Measurements from ENCODE around the gene SV2B.

Gene SV2B

DNA sequence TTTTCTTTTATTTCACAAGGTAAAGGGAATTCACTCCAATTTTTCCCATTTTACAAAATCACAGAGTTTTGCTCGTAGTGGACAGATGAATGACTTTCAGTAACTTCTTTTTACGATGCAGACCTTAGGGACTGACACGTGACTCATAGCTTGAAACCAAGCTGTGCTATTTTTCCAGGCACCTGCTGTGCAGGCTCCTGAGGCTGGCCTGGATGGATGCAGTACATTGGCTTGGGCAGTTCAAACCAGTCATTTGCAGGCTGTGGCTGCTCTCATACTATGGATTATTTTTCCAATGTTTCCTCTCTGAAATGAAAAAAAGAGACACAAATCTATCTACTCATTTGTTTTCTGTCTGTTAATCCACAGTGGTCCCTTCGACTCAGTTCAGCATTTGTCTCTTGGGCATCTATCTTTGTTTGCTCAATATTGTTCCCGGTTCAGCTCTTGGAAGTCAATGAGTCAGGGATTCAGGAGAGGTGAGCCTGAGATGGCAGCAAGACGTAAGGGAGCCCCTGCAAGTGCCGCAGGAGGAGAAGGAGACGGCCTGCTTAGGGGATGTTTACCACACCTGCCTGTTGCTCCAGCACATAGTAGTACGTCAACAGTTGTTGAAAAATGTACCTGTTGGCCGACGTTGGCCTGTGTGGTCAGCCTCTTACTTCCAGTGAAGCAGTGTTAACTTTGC, 92.8 kb downstream of the SV2B start:
- DNase-seq: no peak

DNA sequence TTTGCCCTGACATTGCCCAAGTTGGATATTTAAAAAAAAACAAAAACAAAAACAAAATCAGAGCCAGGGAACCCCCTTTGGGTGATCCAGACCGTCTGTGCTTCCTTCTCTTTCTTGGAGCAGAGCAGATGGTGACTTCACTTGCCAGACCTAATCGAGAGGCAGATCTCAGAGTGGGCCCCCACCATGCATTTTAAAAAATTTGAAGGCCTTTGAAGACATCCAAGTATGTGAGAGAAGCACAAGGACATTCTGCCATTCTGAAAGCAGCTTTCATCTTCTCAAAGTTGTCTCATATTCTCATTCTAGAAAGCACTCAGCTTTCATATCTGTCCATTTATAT, 93.3 kb downstream of the SV2B start:
- no peak for DNase-seq

DNA sequence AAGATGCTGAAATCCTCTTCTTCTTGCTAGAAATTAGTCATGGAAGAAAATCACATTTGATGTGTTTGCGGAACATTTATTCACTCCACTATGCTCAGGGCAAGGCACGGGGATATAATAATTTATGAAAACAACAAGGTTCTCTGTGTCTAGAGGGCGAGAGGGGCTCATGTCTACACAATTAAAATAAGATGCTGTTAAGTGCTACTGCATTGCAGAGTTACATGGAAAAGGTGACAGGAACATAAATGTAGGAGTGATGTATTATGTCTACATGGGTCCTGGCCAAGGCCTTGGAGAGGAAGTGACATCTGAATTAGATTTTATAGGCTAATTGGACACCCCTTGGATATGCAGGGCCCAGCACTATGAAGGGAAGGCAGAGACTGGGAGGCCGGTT, 96.1 kb downstream of the SV2B start:
- DNase-seq: no peak

- DNase-seq: no peak
Measured at GRCh38 chr15:91196768-91197167, 96.7 kb downstream of the SV2B start.

DNA sequence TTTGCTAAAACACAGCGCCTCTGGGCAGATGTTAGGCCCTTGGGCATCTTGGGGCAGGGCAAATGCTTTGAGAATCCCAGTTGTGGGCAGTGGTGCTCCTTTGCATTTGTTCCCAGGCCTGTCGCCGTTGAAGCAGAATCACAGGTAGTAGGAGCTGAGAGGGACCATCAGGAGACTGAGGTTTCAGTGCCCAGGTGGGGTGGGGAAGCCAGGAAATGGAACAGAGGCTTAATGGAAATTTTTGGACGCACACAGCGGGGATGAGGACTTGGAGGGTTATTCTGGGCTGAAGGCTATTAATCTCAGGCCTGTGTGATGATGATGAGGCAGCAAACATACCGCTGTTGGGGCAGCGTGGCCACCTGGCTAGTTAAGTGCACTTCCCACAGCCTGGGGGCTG, 99.5 kb downstream of the SV2B start:
- DNase-seq: no peak

- DNase-seq: no peak
Measured at GRCh38 chr15:91200101-91200754, 100.2 kb downstream of the SV2B start.

DNA sequence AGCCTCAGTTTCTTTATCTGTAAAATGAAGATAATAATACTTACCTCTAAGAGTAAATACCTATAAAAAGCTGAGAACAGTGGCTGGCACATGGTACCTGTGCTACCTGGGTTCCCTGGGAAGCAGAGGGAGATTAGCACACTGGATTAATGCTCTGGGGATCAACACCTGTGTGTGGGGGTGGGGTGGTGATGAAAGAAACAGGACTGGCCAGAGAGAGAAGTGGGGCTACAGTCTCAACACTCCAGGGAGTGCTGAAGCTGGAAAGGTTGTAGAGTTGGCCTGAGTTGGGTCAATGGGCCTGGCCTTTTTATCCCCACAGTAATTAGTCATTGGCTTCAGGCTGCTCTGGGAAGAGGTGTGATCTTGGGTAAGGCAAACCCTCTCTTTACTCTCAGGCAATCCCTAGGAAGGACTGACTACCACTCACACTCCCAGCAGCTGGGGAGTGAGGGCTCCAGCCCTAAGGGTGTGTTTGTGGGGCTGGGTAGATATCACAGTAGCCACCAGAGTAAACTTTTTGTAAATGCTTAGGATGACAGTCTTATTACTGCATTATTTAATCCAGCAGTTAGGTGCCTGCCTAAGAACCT, 102.5 kb downstream of the SV2B start:
- no peak for DNase-seq

GRCh38 chr15:91203619-91204203, 103.7 kb downstream of the SV2B start:
- DNase-seq: no peak

GRCh38 chr15:91208371-91208770, 108.3 kb downstream of the SV2B start:
- no peak for DNase-seq

DNA sequence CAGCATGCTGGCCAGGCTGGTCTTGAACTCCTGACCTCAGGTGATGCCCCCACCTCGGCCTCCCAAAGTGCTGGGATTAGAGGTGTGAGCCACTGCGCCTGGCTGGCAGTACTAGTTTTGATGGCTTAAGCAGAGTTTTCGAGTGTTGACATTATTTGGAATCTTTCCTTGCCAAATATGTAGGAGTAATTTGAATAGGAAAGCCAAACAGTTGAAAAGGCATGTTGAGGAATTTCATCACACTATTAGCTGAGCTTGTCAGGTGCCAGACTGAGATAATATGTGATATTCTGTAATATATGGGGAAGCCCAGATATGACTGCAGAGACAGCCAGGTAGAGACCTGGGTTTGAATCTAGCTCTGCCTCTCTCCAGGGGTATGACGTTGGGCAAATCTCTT, 109.3 kb downstream of the SV2B start:
- DNase-seq: no peak

- no peak for DNase-seq
Measured at GRCh38 chr15:91209726-91210125, 109.7 kb downstream of the SV2B start.

DNA sequence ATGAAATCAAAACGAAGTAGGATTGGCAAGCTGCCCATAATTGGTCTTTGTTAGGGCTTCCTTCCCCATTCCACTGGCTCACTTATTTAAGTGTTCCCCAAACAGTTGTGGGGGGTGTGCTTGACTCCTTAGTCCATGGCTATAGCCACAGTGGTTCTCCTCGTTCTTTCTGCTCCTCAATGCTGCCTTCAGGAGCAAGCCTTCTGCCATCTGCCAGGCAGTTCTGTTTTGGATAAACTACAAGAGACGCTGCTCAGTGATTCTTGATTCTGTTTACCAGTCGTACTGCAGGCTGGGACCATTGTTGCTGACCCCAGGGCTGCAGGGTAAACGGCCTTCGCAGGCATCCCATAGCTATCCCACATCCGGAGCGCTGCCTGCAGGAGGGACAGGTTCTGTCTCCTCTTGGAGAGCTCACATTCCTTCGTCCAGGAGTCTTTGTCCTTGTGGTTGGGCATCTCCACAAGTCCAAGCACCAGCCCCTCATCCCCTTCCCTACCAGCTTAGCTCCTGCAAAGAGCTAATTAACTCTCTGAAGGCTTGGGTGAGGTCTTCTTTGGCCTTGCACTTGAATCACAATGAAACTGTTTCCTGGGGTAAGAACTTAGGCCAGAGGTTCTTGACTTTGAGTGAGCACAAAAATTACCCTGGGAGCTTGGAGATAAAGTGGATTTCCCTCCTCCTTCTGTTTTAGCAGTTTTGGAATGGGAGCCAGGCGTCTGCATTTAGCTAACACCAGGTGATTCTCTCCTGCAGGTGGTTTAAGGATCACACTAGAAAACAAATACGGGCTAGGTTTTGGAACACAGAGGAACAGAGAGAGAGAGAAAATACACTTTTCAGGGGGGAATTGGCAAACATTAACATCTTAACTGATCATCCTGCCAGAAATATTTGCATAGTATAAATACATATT, 114.9 kb downstream of the SV2B start:
- no peak for DNase-seq

- DNase-seq: no peak
Measured at GRCh38 chr15:91216000-91216399, 115.9 kb downstream of the SV2B start.

DNA sequence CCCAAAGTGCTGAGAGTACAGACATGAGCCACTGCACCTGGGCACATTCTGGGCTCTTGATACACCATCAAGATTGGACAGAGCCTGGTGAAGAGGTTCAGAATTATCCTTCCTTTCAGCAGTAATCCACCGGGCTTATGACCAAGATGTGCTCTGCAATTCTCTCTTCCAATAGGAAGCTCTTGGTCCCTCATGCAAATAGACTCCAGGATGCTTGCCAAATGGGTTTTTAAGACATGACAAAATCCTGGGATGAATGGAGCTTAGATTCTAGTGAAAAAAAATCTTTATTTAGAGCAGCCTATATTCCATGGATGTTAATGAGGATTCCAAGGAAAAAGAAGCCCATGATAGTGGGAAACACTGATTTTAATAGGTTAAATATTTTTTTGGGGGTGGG, 119.1 kb downstream of the SV2B start:
- DNase-seq: no peak

DNA sequence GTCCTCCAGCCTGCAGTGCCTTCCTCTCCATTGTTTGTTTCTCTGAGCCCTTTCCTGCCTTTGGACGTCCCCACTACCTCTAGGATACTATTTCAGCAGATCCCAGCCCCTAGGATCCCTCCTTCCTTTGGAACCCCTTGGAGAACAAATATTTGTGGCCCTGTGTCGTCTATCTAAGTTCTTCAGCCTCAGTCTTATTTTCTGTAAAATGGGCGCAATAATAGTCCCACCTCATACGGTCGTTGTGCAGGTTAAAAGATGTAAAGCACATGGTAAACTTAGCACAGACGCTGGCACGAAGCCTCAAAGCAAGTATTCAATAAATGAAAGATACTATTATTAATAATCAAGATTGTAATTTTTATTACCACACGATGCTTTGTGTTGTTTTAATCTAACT, 122.0 kb downstream of the SV2B start:
- no peak for DNase-seq

DNA sequence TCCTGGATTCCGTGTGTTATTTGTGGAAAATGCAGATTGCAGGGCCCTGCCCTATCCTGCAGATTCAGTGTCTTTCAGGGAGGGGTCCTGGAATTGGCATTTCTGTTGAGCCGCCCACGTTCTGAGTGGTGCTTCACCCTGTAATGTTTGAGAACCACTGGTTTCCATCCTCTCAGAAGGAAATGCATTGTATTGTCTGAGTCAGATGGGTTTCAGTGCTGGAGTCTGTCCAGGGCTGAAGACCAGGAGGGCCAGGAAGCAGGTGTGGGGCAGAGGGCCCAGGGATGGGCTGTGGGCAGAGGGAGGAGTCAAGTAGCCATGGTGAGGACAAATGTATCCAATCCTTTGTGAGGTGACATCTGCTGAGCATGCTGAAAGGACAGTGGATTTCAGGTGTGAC, 123.8 kb downstream of the SV2B start:
- DNase-seq: no peak

DNA sequence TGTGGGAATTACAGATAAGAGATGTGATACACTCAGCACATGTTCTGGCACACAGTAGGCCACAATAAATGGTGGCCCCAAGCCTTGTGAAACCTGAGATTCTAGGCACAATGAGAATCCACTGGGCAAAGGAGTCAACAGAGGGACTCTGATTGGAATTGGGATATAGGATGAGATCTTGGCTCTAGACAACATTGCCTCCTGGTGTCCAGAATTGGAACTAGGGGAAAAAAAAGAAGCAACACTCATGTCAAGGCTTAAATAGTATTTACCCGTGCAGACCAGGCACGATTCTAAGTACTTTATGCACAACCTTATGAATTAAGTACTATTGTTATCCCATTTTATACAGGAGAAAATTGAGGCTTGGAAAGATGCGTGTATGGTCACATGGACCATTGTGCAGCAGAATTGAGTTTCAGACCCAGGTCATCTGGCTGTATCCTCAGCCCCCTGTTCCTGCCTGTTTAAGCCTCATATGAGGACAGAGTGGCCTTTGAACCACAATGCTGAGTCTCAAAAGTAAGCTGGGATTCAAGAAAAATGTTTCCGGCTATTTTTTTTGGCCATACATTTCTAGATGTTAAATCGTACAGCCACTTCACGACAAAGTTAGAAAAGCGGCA, 124.8 kb downstream of the SV2B start:
- DNase-seq: no peak

DNA sequence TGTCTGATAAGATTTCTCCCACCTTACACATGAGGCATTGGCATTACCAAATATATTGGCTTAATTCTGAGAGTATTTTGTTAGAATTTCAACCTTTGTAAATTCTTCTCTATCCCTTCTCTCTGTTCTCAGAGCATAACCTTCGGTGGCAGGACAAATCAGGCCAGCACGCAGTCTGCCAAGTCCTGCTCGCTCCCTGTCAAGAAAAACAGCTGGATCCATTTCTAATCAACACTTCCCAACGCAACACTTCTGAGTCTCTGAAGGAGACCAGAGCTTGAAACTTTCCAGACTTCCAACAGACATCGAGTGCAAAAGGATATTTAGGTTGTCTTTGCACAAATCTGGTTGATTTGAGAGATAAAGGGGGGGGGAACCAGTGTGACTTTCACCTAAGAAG, 125.7 kb downstream of the SV2B start:
- DNase-seq: no peak

DNA sequence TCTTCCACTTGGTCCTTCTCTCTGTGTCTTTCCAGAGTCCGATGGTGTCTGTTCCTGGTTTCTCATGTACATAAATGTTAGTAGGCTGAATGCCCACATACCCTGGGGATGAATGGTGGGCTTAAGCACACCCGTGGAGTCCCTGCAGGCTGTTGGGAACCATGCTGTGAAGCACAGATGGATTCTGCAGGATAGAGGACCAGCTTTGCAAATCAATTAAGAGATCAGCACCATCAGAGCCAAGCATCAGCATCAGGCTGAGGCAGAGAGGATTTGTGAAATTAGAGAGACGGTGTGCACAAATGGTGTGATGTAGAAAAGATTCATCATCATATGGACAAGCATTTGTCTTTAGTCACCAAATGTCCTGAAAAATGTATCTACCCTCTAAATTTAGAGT, 127.1 kb downstream of the SV2B start:
- DNase-seq: no peak

GRCh38 chr15:91227766-91228165, 127.7 kb downstream of the SV2B start:
- DNase-seq: no peak

DNA sequence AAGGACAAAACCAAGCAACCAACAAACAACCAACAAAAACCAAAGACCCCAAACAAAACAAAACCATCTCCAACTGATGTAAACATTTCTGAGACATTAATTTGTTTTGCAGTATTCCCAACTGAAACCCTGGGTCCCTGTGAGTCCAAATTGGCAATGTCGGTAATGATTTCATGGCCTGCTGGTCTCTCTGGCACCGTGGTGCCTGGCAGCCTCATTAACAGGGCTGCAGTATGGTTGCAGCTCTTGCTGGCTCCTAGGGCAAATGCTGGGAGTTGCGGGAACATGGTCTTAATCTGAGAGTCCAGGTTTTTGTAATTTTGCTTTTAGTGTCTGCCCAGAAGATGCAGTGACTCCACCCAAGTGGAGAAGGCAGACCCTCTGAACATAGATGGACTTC, 128.3 kb downstream of the SV2B start:
- no peak for DNase-seq

DNA sequence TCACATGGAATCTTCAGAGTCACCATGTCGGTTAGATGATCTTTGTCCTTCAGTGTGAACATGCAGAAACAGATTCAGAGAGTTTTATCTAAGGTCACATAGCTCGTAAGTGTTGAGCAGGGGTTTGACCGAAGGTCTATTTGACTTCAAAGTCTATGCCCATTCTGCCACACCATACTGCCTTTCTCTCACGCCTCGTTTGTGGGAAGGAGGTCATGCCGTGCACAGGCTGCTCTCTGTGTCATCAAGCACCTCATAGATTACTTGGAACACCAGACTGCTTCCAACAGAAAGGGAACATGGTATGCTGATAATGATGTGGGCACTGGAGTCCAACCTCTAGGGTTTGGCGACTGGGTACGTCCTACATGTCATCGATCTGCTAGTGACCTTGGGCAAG, 128.8 kb downstream of the SV2B start:
- DNase-seq: no peak

GRCh38 chr15:91231703-91232102, 131.6 kb downstream of the SV2B start:
- no peak for DNase-seq
